Type B pancreatic cell (in vitro differentiated cells): ENCODE results near the gene SLC25A21. TPM values are rescaled to one million over a fixed set of nuclear protein-coding genes. Genes with fewer than 3 reads are reported as not detected.
A peak's percentile ranks its signal among the peaks of the same experiment; 100 is the strongest.

ENCODE experiments used
- DNase-seq: peaks from one replicate; pipeline ENCODE4 v3.0.0; 2021; ENCODE audit warnings: mixed read lengths; ENCODE audit not compliant: unreplicated experiment; ENCODE audit errors: extremely low spot score
- H3K27ac Mint-ChIP-seq: 2 replicates; pipeline ENCODE4 v1.8.0; 2021; ENCODE audit warnings: mild to moderate bottlenecking, mixed read lengths
- H3K27me3 Mint-ChIP-seq: 2 replicates; pipeline ENCODE4 v1.8.0; 2021; ENCODE audit warnings: mixed read lengths
- H3K36me3 Mint-ChIP-seq: 2 replicates; pipeline ENCODE4 v1.8.0; 2021; ENCODE audit warnings: mixed read lengths
- H3K4me1 Mint-ChIP-seq: one replicate; pipeline ENCODE4 v1.8.0; 2021; ENCODE audit warnings: mixed read lengths; ENCODE audit not compliant: unreplicated experiment
- H3K4me3 Mint-ChIP-seq: 2 replicates; pipeline ENCODE4 v1.8.0; 2021; ENCODE audit warnings: mild to moderate bottlenecking, mixed read lengths
- H3K9me3 Mint-ChIP-seq: 2 replicates; pipeline ENCODE4 v1.8.0; 2021; ENCODE audit warnings: mixed read lengths
- total RNA-seq: library from RNA; stranded (reverse); gene quantifications from 2 replicates; pipeline ENCODE4 v1.2.1, GENCODE V29; 2021; ENCODE audit warnings: low replicate concordance
- TF ChIP-seq, protein P1 (sequence below): fragments of 200-600 bp; sonication (generic); conservative IDR thresholded peaks from 2 replicates; pipeline ENCODE4 v1.5.0; 2021; ENCODE audit warnings: antibody characterized with exemption, mild to moderate bottlenecking

Gene SLC25A21
- total RNA-seq, 1 donor from 2014 or later: 0.58 TPM

DNA sequence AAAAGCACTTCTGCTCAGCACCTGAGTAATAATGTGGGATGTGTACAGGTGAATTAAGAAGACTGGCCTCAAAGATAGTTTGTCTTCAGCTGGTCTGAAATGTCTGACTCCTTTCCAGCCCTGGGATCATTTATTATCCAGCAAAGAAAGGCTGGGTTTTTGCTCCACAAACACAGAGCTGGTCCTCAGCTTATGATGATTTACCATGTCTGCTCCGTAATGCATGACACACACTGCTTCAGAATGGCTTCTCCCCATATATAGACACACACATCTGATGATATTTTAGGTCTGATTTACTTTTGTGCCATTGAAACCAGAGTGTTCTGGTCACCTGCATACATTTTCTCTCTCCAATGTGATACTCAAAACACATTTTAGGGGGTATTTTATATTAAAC, 225.0 kb downstream of the SLC25A21 start:
- peaks cover 33% of the 10 kb centered on the region for H3K27me3 Mint-ChIP-seq
- H3K9me3 Mint-ChIP-seq: no peaks in the 10 kb centered on the region
- no peak for DNase-seq
- H3K4me1 Mint-ChIP-seq: no peaks in the 10 kb centered on the region
- TF ChIP-seq, protein P1, sequence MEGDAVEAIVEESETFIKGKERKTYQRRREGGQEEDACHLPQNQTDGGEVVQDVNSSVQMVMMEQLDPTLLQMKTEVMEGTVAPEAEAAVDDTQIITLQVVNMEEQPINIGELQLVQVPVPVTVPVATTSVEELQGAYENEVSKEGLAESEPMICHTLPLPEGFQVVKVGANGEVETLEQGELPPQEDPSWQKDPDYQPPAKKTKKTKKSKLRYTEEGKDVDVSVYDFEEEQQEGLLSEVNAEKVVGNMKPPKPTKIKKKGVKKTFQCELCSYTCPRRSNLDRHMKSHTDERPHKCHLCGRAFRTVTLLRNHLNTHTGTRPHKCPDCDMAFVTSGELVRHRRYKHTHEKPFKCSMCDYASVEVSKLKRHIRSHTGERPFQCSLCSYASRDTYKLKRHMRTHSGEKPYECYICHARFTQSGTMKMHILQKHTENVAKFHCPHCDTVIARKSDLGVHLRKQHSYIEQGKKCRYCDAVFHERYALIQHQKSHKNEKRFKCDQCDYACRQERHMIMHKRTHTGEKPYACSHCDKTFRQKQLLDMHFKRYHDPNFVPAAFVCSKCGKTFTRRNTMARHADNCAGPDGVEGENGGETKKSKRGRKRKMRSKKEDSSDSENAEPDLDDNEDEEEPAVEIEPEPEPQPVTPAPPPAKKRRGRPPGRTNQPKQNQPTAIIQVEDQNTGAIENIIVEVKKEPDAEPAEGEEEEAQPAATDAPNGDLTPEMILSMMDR: no peak
- H3K27ac Mint-ChIP-seq: no peak overlapping the region
- no peak overlapping the region for H3K4me3 Mint-ChIP-seq
- no peaks in the 10 kb centered on the region for H3K36me3 Mint-ChIP-seq

DNA sequence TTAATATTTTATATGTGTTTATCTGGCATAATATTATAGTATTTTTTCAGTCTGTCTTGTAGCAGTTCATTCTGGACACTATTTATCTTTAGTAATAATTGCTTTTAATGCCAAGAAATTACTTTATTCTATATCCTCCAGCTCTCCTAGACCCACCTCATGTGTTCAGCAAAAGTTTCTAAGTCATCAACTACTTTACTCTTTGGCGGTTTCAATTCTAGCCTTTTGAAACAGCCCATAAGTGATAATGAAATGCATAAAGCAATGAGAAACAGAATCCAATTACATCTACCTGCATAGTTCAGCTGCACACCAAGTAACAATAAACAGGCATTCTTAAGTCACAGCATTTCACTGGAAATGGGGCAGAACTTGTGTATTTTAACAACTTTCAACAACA, 225.5 kb downstream of the SLC25A21 start:
- Mint-ChIP-seq H3K9me3 (no peaks in the 10 kb centered on the region), H3K27ac (no peak overlapping the region), H3K36me3 (no peaks in the 10 kb centered on the region), H3K4me1 (no peaks in the 10 kb centered on the region), H3K27me3 (peaks cover 37% of the 10 kb centered on the region), H3K4me3 (no peak overlapping the region)
- TF ChIP-seq, protein P1: no peak
- DNase-seq: no peak

- Mint-ChIP-seq H3K36me3 (no peaks in the 10 kb centered on the region), H3K27me3 (peaks cover 45% of the 10 kb centered on the region), H3K4me3 (no peak overlapping the region), H3K4me1 (peaks cover 5% of the 10 kb centered on the region), H3K27ac (no peak overlapping the region), H3K9me3 (no peaks in the 10 kb centered on the region)
- TF ChIP-seq, protein P1: no peak
- DNase-seq: no peak
Measured at GRCh38 chr14:36944307-36945010, 227.9 kb downstream of the SLC25A21 start.

GRCh38 chr14:36942522-36943245, 229.7 kb downstream of the SLC25A21 start:
- no peak for DNase-seq
- Mint-ChIP-seq H3K4me1 (peaks cover 5% of the 10 kb centered on the region), H3K4me3 (no peak overlapping the region), H3K27me3 (peaks cover 50% of the 10 kb centered on the region), H3K9me3 (no peaks in the 10 kb centered on the region), H3K27ac (no peak overlapping the region), H3K36me3 (no peaks in the 10 kb centered on the region)
- TF ChIP-seq, protein P1: peak; percentile 16

GRCh38 chr14:36941783-36942521, 230.5 kb downstream of the SLC25A21 start:
- DNase-seq: peak; percentile 76
- no peaks in the 10 kb centered on the region for H3K9me3 Mint-ChIP-seq
- H3K27ac Mint-ChIP-seq: no peak overlapping the region
- H3K36me3 Mint-ChIP-seq: no peaks in the 10 kb centered on the region
- no peak overlapping the region for H3K4me3 Mint-ChIP-seq
- peaks cover 52% of the 10 kb centered on the region for H3K27me3 Mint-ChIP-seq
- TF ChIP-seq, protein P1: peak; percentile 97
- H3K4me1 Mint-ChIP-seq: peaks cover 5% of the 10 kb centered on the region
